SW480 (cell line): Measurements from ENCODE around the gene HOOK2.
A peak's percentile ranks its signal among the peaks of the same experiment; 100 is the strongest.
"Not testable (repeated sequence)": the region's sequence is repeated elsewhere in the genome, so short reads cannot be mapped to it uniquely, and the experiment has no call there.

Source experiments
- DNase-seq: peaks from one replicate; pipeline ENCODE4 v3.0.0-alpha.2; 2016; ENCODE audit warnings: low spot score

HOOK2 gene

DNA sequence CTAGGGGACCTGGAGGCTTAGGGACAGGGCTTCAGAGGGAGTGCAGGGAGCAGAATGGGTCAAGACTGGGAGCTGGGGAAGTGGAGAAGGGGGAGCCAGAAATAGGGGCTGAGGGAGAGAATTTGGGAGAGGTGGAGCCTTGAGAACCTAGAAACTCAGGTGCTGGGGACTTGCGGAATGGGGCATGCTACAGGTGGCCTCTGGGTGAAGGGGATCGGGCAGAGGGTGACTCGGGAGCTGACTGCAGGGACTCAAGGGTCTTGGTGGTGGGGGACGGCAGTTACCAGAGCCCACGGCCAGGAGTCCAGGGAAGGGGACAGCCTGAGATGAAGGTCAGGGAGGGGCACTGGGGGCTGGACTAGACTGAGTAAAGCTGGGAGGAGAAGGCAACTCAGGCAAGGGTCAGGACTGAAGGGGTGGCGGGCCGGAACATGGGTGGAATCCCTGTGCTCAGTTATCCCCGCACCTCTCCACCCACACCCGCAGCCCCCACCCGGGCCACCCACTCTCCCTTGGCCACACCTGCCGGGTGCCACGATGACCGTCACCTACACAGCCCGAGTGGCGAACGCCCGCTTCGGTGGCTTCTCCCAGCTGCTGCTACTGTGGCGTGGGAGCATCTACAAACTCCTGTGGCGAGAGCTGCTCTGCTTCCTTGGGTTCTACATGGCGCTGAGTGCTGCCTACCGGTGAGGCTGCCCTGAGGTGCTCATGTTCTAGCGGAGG is 23.1 kb downstream of the HOOK2 start:
- DNase-seq = no peak

DNA sequence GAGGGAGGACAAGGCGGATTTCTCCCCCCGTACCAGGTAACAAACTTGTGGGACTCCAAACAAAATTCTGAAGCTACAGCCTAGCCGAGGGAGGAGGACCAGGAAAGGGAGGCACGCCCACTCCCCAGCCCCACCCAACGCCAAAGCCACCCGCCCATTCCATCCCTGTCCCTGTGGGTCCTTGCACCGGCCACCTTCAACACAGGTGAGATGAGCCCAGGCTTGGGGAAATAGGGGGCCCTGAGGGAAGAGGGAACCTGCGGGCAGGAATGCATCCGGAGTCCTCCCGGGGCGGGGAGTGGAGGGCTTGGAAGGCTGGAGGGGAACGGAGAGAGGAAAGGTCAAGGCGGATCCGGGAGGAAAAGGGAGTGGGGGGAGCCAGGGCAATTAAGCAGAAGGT is 23.7 kb downstream of the HOOK2 start, which contains the start of gene BEST2:
Gene BEST2, plus strand, starts transcription at position 157 of the 400 bp plus-strand sequence. CDS start 802 bp downstream, outside the sequence.
- no peak for DNase-seq

DNA sequence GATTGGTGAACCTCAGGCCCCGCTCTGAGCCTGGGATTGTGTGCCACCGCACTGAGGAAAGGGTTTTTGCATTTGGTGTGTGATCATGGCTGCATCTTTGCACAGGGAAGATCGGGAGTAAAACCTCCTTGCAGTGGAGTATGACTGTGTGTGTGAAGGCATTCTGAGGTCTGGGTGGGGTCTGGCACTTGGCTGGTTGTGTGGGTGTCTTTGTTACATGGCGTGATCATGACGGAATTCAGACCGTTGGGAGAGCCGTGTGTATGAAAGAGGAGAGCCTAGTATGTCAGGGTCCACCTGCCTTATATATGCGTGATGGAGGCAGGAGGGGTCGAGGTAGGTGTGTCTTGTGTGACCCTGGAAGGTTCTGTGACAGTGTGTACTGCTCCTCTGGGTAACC is 24.5 kb downstream of the HOOK2 start:
- no peak for DNase-seq

DNA sequence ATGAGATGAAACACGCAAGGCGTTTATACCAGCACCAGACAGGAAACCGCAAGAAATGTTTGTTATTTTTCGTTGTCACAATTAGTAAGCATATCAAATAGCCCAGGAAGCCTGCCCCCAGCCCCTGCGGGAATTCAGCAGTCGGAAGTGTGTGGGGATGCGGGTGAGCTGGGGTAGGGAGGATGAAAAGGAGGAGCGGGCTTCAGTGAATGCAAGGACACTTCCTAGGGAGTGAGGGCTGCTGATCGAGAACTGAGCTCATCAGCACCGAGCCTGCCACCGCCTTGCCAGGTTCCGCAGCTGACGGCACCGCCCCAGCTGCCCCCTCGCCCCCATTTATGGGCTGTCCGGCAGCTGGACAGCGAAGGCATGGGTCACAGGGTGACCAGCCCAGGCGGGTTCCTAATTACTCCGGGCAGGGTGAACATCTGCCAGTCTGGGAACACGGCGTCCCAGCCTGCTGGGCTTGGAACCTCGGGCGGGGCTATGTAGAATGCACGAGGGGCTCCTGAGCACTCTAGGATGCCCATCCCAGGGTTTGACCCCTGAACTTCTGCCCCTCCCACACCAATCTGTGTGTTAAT is 25.3 kb downstream of the HOOK2 start:
- DNase-seq = peak; percentile 49

DNA sequence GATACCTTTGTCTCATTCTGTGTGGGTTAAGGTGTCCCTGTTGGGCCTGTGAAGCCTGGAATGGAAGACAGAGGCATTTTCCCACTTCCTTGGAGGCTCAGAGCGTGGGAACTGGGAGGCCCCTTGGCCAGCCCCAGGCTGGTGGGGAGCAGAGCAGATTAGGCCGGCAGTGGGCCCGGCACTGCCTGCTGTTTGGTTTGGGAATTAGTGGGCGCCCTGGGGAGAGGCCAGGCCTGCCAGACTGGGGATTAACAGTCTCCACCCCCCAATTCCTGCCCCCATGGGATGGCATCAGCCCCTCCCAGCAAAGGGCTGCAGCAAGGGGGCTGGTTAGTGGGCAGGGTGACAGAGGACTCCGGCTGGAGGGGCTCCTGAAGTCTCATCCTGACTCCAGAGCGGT is 26.9 kb downstream of the HOOK2 start:
- DNase-seq = no peak

DNA sequence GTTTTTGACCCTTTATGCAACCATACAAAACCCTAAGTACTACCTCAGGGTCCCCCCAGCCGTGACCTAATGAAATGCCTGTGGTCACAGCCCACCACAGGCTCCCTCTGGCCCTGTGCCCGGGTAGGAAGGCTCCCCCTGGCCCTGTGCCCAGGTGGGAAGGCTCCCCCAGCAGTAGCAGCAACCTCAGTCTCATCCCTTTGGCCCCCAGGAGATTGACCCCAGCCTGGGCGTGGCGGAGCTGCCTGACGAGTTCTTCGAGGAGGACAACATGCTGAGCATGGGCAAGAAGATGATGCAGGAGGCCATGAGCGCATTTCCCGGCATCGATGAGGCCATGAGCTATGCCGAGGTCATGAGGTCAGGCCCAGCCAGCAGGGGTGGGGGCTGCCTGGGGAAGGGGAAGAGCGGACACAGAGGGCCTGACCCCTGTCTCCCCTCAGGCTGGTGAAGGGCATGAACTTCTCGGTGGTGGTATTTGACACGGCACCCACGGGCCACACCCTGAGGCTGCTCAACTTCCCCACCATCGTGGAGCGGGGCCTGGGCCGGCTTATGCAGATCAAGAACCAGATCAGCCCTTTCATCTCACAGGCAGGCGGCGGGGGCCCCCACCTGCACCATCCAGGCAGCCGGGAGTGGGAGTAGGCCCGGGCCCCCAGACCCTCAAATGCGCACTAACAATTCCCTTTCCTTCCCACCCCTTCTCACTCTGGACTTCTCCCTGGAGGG is 30.0 kb downstream of the HOOK2 start:
- no peak for DNase-seq

DNA sequence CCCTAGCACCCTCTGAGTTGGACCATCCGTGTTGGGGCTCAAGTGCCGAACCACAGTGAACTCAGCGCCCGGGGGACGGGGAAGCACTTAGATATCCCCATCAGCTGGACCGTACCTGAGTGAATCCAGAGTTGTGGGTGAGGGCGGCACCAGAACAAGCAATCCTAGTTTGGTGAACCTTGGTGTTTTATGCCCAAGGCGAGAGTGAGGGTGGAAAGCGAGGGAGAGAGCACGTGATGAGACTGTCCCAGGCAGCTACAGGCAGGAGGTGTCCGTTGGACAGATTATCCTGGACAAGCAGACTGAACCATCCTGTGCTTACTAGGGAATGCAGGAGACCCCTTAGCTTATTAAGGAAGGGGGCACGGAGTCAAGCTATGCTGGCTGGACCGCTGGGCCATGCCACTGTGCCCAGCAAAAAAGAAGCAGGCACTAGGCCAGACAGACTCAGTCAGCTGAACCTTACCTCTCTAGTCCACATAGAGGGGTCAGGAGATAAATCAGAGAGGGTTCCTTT is 37.5 kb downstream of the HOOK2 start:
- no peak for DNase-seq

DNA sequence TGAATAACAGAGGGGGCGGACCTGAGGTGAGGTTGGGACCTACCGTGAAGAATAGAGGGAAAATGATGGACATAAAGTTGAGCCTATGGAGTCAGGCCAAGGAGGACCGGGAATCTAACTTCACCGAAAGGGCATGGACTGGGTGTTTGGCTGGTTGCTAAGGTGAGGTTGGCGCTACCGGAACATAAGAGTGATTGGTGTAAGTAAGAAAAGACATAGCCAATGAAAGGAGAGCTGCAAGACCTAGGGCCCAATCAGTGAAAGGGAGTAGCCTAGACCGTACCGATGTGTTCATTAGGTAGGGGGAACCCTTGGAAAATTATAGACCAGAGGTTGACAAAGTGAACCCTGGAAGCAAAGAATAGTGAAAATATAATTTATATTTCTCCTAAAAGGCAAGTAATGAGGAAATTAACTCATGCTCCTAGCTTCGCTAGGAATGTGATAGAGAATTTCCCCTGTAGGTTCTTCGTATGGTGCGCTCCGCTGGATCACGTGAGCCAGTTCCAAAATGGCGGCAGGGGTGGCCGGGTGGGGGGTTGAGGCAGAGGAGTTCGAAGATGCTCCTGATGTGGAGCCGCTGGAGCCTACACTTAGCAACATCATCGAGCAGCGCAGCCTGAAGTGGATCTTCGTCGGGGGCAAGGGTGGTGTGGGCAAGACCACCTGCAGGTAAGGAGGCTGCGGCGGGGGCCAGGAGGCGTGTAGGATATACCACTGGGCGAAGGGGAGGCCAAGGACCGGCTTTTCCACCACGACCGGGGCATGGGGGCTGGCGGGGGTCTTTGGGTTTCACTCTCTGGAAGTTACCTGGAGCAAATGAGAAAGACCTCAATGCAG is 38.1 kb downstream of the HOOK2 start, which contains the start of gene GET3:
Gene GET3, plus strand, starts transcription at position 503 of the 840 bp plus-strand sequence. Its CDS starts 9 bp downstream, at position 512.
- DNase-seq = peak; percentile 100

DNA sequence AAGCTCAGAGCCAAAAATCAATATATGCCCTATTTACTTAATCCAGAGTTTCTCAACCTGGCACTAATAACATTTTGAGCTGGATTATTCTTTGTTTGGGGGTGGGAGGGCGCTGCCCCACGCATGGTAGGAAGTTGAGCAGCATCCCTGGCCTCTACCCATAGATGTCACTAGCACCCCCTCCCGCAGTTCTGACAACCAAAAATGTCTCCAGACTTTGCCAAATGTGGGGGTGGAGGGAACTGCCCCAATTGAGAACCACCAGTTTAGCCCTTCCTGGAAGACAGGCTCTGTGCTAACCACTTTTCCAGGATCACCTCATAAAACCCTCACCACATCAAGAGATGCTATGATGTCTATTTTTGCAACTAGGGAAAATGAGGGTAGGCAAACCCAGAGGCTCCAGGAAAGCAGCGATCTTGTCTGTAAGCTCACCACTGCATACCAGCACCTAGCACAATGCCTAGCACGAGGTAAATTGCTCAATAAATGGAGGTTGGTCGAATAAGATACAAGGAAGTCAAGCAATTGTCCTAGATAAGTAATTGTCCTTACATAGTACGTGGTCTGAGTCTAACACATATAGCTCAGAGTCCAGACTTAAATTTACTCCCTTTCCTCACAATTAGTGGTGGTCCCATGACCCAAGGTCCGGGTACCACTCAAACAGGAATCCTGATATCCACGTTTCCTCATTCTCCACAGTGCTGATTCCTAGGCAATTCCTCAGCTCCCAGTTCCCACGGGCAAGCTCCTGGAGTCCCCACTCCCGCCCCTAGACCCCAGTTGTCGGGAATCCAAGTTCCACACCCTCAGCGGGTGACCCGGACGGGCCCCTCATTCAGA is 41.8 kb downstream of the HOOK2 start:
- peak; percentile 57 for DNase-seq

DNA sequence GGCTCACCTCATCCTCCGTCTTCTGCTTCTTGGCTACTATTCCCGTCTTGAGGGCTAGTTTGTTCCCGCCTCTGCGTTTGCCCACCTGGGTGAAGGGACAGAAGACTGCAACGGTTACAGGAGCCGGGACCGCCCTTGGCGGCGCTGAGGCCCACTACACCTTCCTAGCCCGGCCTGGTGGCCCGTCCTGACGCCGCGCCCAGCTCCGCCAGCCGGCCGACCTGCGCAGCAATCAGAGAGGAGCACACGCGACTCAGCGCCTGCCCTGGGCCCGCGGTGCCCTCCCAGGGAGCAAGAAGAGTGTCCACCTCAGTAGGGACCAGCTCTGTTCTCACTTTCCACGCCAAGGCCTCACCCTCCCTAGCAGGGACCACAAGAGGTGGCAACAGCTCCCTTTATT is 44.0 kb downstream of the HOOK2 start:
- no peak for DNase-seq

DNA sequence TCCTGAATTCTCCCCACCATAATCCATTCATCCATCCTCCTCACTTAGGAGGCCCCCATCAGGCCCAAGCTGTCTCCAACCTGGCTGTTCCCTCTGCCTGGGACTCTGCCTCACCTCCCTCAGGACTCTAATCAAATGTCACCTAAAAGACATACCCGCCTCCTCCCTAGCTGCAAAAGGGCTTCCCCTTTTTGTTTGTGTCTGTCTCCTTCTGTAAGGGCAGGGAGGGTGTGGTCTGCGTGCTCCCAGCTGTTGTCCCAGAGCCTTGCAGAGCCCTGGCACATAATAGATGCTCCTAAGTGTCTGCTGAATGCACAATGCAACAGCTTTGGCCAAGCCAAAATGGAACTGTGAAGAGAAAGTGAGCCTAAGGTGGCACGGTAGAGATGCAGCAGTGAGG is 45.3 kb downstream of the HOOK2 start:
- no peak for DNase-seq

DNA sequence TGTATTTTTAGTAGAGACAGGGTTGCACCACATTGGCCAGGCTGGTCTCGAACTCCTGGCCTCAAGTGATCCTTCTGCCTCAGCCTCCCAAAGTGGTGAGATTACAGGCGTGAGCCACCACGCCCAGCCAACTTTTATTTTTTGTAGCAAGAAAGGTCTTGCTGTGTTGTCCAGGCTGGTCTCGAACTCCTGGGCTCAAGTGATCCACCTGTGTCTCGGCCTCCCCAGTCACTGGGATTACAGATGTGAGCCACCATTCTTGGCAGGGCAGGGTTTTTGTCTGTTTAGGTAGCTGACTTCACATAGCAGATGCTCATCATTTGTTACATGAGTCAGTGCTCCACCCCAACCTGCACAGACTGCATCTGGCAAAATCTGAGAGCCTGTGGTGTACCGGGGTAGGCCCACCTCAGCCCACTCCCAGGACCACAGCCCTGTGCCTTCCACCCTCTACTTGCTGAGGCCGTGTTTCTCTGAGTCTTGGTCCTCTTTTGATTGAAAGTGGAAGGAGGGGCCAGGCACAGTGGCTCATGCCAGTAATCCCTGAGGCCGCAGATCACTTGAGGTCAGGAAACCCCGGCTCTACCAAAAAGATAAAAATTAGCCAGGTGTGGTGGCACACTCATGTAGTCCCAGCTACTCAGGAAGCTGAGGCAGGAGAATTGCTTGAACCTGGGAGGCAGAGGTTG is 47.5 kb downstream of the HOOK2 start:
- no peak for DNase-seq

DNA sequence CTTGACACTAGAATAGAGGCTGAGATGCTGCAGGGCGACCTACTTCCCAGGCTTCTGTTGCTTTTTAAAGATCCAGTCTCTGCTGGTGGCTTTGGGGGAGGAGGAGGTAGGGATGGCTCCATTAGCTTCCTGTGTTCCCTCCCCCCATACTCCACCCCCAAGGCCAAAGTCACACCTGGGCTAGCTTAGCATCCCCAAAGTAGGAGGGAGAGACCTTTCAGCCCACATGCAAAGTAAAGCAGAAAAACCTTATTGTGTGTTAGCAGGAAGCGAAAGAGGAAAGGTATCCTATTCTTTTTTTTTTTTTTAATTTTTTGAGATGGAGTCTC is 48.4 kb downstream of the HOOK2 start:
- no peak for DNase-seq

DNA sequence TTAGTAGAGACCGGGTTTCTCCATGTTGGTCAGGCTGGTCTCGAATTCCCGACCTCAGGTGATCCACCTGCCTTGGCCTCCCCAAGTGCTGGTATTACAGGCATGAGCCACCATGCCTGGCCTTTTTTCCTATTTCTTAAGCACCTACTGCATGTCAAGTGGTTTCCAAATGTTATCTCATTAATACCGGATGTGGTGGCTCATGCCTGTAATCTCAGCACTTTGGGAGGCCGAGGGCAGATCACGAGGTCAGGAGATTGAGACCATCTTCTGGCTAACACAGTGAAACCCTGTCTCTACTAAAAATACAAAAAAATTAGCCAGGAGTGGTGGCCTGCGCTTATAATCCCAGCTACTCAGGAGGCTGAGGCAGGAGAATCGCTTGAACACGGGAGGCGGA is 49.7 kb downstream of the HOOK2 start:
- not testable (repeated sequence) for DNase-seq

DNA sequence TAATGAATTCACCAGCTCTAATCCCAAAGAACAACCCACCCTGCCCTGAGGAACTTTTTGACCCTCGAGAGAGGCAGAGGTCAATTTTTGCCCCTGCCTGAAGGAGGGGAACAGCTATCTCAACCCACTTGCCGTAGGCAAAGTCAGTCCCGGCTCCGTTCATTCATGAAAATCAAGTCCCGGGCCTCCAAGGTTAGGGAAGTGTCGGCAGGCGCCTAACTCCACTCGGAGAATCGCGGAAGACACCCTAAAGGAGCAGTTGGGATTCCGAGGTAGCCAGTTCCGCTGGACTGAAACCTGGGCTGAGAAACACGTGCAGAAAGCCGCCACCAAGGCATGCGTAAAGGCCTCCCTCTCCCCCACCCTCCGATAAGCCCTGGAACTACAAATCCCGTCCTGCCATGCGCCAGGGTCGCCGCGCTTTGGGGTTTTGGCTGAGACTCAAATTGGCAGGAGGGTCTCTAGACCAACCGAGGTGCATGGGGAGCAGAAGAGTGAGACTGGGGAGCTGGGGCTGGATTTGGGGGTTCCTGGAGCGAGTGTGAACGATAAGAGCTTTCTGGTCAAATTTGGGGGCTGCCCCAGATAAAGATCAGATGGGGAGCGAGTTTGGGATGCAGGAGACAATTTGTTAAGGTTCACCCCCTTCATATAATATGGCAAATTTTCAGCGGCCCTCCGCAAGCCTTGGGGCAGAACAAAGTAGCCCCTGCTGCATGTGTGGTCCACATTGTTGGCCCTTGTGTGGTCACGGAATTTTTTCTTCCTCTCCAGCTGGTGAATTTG is 51.5 kb downstream of the HOOK2 start, which contains the start of gene TNPO2:
Gene TNPO2, minus strand, starts transcription at position 292 of the 786 bp plus-strand sequence. CDS start 2,955 bp downstream, outside the sequence.
- DNase-seq = peak; percentile 79

DNA sequence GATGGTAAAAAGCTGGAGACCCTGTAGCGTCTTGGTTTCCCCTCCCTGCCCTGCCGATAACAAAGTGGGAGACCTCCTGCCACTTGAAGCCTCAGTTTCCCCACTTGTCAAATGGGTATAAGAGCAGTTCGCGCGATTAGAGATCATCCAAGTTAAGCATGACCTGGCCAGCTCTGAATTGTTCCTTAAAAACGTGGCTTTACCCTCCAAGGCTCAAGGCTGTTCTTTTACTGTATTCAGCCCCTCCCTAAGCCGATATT is 52.0 kb downstream of the HOOK2 start:
- DNase-seq = no peak

DNA sequence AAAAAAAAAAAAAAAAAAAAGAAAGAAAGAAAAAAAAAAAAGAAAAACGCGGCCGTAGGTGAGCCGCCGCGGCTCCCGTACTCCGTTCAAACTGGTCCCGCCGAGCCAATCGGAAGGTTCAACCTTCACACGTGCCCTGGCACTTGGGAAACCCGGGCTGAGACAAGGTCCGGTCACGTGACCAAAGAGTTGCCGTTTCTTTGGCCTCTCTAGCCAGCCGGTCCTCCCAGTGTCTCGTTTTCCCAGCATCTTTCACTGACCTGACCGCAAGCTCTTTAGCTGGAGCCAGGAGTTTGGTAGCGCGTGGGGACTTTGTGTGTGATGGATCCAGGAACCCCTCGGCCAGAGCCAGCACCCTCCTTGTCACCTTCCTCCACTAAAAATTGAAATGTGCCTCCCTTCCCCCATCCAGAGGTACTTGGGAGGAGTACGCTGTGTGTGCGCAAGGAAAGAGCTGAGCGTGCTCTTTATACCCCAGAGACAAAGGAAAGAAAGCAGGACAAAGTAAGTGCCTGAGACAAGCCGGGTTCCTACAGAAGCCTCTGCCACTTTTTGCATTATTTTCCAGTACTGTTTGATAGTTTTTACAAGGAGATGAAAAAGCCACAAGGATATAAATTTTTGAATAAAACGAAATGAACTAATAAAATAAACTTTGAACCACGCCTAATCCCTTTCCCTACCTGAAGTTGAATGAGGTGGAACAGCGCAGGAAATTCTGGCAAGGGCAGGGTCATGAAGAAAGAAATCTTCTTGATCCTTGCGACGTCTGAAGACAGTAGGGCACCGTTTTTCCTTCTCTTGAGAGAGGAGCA is 52.6 kb downstream of the HOOK2 start:
- peak; percentile 98 for DNase-seq

DNA sequence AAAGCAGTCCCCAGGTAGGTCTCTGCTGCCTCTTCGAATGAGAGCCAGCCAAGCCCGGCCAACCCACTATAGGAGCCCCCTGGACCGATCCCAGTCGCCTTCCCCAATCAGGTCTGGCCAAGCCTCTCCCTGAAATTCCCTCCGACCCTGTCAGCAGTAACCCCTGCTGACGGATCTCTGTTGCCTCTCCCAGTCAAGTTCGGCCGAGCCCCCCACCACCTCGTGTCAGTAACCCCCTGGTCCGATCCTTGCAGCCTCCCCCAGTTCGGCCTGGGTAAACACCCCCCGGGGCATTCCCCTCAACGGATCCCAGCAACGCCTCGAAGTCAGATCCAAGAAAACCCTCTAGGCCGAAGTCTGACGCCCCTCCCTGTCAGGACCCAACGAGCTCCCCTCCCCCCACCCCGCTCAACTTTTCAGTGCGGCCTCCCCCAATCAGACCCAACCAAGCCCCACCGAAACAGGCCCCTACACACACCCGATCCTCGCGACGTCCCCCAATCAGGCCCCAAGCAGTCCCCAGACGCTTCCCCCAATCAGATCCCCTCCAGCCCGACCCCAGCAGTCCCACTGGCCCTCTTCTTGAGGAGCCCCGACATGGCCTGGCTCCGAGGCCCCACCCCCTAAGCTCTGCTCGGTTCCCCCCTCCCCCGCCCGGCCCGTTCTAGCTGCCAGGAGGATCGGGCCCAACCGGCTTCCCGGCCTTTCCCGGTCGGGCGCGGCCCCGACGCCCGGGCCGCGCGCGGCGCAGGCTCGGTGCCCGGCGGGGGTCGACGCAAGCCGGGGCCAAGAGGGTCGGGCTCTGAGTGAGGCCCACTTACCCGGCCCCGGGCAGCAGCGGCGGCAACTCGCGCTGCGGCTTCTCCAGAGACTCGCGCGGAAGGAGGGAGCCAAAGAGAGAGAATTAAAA is 53.4 kb downstream of the HOOK2 start:
- DNase-seq = no peak
